Calu3 (cell line): Measurements from ENCODE around the gene GNAI3. TPM values are rescaled to one million over a fixed set of nuclear protein-coding genes. Genes with fewer than 3 reads are reported as not detected.

Experiments
- BruUV-seq: library from RNA; stranded (reverse); fragments of 400-500 nt; replicated peaks from 2 replicates; lab custom pipeline; 2021; lab: Mats Ljungman, UMichigan
- CTCF ChIA-PET: fragments of 300-600 bp; sonication (Branson Sonifier 250); formaldehyde crosslinking; loops from one replicate; lab custom pipeline; 2022; ENCODE audit warnings: antibody characterized with exemption; lab: Charles Lee
- DNase-seq: peaks from one replicate; pipeline ENCODE4 v3.0.0; 2022
- H3K27ac Mint-ChIP-seq: one replicate; pipeline ENCODE4 v1.8.0; 2022; ENCODE audit warnings: mixed read lengths; ENCODE audit not compliant: unreplicated experiment
- H3K27me3 Mint-ChIP-seq: one replicate; pipeline ENCODE4 v1.8.0; 2022; ENCODE audit warnings: mixed read lengths; ENCODE audit not compliant: unreplicated experiment
- H3K36me3 Mint-ChIP-seq: one replicate; pipeline ENCODE4 v1.8.0; 2022; ENCODE audit warnings: mild to moderate bottlenecking, moderate library complexity, mixed read lengths; ENCODE audit not compliant: insufficient read depth, unreplicated experiment
- H3K4me1 Mint-ChIP-seq: one replicate; pipeline ENCODE4 v1.8.0; 2022; ENCODE audit warnings: mild to moderate bottlenecking, low read depth, mixed read lengths; ENCODE audit not compliant: unreplicated experiment
- H3K4me3 Mint-ChIP-seq: one replicate; pipeline ENCODE4 v1.8.0; 2022; ENCODE audit warnings: mild to moderate bottlenecking, low read depth, moderate library complexity, mixed read lengths; ENCODE audit not compliant: unreplicated experiment
- H3K9me3 Mint-ChIP-seq: one replicate; pipeline ENCODE4 v1.8.0; 2022; ENCODE audit warnings: low read depth, mixed read lengths; ENCODE audit not compliant: unreplicated experiment
- intact Hi-C: fragments of 100-400 bp; cut with micrococcal nuclease; formaldehyde crosslinking; loops from one replicate; pipeline ENCODE4 v1.10.0; 2022; ENCODE audit not compliant: unreplicated experiment
- total RNA-seq: library from RNA; stranded (reverse); gene quantifications from 2 replicates; pipeline ENCODE4 v1.2.3, GENCODE V29; 2022
- TF ChIP-seq, protein P1 (sequence below): fragments of 200-600 bp; IDR thresholded peaks from one replicate; pipeline ENCODE4 v1.8.0; 2022; ENCODE audit warnings: antibody characterized with exemption; ENCODE audit not compliant: unreplicated experiment

GNAI3 gene
- total RNA-seq, 1 experiment from 2014 or later = 6.5 TPM

DNA sequence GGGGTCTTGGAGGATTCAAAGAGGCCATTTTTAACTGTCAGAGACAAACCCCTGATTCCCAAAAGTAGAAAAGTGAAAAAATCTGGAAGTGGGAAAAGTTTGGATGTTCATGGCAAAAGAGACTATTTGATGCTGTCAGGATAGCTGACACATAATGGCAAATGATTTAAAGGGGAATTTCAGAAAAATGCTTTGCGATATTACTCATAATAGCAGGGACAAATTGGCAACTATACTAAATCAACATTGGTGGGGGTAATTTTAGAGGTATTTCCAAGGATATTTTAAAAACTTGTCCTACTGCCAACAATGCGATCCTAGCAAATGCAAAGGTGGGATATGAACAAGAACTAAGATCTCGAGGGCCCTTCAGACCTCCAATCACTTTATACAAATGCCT, 102.2 kb downstream of the GNAI3 start:
- H3K27ac Mint-ChIP-seq = no peak overlapping the region

DNA sequence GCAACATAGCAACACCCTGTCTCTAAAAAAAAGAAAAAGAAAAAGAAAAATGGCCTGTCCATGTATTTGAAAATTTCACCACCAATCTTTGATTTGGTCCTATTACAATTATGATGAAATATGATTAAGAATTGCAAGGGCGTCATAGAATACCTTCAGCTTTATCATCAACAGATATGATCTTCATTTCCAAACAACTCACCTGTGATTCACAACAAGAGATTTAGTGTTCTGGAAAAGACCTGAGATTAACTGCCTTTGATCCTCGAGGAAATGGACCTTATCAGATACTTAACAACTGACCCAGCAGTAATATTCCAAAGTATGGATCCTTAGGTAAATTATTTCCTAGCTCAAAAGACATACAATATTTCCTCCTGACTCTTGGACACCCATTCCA, 104.0 kb downstream of the GNAI3 start:
- TF ChIP-seq, protein P1, sequence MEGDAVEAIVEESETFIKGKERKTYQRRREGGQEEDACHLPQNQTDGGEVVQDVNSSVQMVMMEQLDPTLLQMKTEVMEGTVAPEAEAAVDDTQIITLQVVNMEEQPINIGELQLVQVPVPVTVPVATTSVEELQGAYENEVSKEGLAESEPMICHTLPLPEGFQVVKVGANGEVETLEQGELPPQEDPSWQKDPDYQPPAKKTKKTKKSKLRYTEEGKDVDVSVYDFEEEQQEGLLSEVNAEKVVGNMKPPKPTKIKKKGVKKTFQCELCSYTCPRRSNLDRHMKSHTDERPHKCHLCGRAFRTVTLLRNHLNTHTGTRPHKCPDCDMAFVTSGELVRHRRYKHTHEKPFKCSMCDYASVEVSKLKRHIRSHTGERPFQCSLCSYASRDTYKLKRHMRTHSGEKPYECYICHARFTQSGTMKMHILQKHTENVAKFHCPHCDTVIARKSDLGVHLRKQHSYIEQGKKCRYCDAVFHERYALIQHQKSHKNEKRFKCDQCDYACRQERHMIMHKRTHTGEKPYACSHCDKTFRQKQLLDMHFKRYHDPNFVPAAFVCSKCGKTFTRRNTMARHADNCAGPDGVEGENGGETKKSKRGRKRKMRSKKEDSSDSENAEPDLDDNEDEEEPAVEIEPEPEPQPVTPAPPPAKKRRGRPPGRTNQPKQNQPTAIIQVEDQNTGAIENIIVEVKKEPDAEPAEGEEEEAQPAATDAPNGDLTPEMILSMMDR = no peak
- no peak overlapping the region for H3K27ac Mint-ChIP-seq
- no peak overlapping the region for H3K4me3 Mint-ChIP-seq
- BruUV-seq = no TSS peak
- H3K9me3 Mint-ChIP-seq = no peaks in the 10 kb centered on the region
- CTCF ChIA-PET = interaction anchor here (0.6 to 0.7 kb wide), 2 partner anchors 12 to 859 kb away, joined by 4 to 5 read pairs; no protein-coding TSS in a partner anchor
- peaks cover 19% of the 10 kb centered on the region for H3K36me3 Mint-ChIP-seq
- DNase-seq = no peak
- intact Hi-C loops = no loop called here
- peaks cover 18% of the 10 kb centered on the region for H3K4me1 Mint-ChIP-seq
- H3K27me3 Mint-ChIP-seq = no peaks in the 10 kb centered on the region

More for the DNA sequence above, 102.2 kb downstream of the GNAI3 start:
- no peak for DNase-seq
- BruUV-seq = no TSS peak
- TF ChIP-seq, protein P1 = no peak
- H3K4me1 Mint-ChIP-seq = peaks cover 18% of the 10 kb centered on the region
- H3K4me3 Mint-ChIP-seq = no peak overlapping the region
- H3K27me3 Mint-ChIP-seq = no peaks in the 10 kb centered on the region
- CTCF ChIA-PET = no interaction called here
- intact Hi-C loops = no loop called here
- H3K36me3 Mint-ChIP-seq = peaks cover 8% of the 10 kb centered on the region
- no peaks in the 10 kb centered on the region for H3K9me3 Mint-ChIP-seq

DNA sequence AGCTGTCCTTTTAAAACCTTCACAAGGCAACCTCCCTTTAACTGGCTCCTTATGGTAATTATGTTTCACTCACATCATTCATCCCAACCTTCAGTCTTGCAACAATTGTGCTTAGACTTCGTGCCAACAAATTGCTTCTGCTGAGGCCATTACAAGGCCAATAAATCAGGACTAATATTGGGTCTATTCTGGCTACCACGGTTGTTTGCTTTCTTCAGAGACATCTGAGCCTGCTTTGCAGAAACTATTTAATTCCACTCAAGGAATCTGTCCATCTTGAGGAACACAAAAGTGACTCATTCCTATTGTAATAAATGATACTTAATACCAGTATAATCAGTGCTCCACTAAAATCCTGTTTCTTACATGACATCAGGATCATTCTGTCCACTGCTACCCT, 104.9 kb downstream of the GNAI3 start:
- Mint-ChIP-seq H3K36me3 (peaks cover 19% of the 10 kb centered on the region), H3K27me3 (no peaks in the 10 kb centered on the region), H3K9me3 (no peaks in the 10 kb centered on the region), H3K27ac (no peak overlapping the region), H3K4me1 (peaks cover 23% of the 10 kb centered on the region), H3K4me3 (no peak overlapping the region)
- no TSS peak for BruUV-seq
- intact Hi-C loops = no loop called here
- TF ChIP-seq, protein P1 = no peak
- CTCF ChIA-PET = no interaction called here
- no peak for DNase-seq

DNA sequence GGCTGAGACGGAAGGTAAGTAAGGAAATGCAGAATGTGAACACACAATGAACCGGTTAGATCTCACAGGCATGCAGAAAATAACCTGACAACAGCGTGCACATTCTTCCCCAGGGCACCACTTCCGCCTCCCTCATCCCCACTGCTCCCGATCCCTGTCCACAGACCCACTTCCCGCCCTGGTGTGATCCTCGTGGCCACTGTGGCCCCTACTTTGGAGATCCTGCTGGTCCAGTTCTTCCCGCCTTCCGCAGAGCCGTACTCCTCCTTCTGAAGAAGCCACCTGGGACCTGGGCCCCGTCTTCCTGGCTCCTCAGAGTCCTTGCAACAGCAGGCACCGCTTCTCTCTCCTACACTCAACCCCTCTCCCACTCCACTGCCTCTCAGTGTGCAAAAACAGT, 106.1 kb downstream of the GNAI3 start:
- Mint-ChIP-seq H3K9me3 (no peaks in the 10 kb centered on the region), H3K36me3 (peaks cover 25% of the 10 kb centered on the region), H3K27me3 (no peaks in the 10 kb centered on the region), H3K4me1 (peaks cover 35% of the 10 kb centered on the region), H3K27ac (no peak overlapping the region), H3K4me3 (no peak overlapping the region)
- intact Hi-C loops = no loop called here
- CTCF ChIA-PET = no interaction called here
- BruUV-seq = no TSS peak
- no peak for DNase-seq
- TF ChIP-seq, protein P1 = no peak
